ENCODE measurements around the gene SPP1.

SPP1 gene

DNA sequence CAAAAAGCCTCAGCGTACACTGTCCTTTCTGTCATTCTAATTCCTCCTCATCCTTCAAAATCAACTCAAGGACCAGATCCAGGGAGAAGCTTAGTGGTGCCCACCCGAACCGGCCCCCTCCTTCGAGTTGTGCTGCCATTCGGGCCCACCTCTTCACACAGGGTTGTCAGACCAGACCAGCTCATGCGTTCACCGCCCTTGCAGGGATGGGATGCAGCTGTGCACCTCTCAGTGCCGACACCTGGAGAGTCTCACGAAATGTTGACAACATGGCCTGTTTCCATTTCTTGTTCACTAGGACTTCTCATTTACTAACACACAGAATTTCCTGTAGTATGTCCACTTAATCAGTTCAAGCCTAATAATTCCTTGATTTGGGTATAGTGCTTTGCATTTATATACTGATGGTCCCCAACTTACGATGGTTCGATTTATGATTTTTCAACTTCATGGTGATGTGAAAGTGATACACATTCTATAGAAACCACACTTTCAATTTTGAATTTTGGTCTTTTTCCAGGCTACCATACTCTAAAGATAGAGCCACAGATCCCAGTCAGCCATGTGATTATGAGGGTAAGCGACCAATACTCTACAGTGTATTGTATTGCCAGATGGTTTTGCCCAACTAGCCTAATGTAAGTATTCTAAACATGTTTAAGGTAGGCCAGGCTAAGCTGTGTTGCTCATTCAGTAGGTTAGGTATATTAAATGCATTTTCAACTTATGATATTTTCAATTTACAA is 55.2 kb downstream of the SPP1 start:
- Histone ChIP-seq H3K27me3 (replicated peaks; ENCODE audit: control insufficient read depth, insufficient read depth, low read length) (no peaks in the 10 kb centered on the region), H3K36me3 (ENCODE audit: control insufficient read depth, insufficient read depth, low read length) (peaks cover 2% of the 10 kb centered on the region), H3K4me3 (replicated peaks; ENCODE audit: low read depth, low read length) (no peak overlapping the region)
- no peak for DNase-seq (ENCODE audit: extremely low read depth, insufficient read length)
- TF ChIP-seq CTCF (IDR thresholded peaks at IDR 0.05; ENCODE audit: insufficient read depth, low read length, poor library complexity, severe bottlenecking), result no peak
